GM19193 (cell line): ENCODE measurements around the gene CD46.

Experiments
- POLR2A ChIP-seq: IDR thresholded peaks from 4 replicates; pipeline ENCODE4 v1.6.1; 2011; ENCODE audit not compliant: insufficient read depth, insufficient read length; ENCODE audit errors: extremely low read depth

Gene CD46

DNA sequence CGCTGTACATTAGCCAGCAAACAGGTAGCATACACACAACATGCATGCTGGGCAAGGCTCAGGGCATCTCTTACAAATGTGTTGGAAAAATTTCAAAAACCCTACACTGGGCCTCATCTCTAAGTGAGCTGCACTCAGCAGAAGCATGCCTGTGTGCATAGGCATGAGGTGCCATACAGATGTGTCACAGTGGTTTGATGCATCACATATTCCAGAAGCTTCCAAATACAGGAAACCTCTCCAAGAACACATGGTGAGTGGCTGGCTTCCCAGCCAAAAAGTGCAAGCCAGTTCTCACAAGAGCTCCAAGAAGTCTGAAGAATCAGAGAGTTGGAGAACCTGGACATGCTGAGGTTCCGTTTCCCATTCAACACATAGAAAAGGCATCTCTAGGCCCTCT, 58.3 kb downstream of the CD46 start:
- no peak for TF ChIP-seq POLR2A

DNA sequence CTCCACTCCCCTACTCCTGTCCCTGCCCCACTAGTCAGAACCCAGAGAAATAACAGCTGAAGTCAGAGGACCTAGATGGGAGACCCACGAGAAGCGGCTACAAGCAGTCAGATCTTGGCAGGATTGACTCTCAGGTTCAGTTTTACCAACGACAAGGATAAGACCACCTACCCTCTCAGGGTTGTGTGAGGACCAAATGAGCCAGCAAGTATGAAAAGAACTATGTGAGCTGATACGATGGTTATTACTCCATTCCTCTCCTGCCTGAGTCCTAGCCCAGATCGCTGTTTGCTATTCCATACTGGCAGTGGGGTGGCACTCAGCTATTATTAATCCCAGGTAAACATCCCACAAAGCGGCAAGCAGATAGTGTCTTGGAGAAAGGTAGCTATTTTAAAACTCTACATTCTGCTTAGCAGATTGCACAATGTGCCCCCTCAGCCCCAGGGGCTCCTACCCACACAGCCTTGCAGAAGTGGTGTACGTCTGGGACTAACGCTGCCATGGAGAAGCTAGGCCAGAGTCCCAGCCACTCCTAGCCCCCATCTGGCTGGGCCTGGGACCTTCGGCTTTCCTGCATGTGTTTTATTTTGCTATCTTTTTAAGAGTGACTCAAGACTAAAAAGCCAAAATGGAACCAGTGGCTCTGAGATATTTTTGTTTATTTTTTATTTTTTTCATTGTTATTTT, 58.9 kb downstream of the CD46 start:
- TF ChIP-seq POLR2A = no peak

DNA sequence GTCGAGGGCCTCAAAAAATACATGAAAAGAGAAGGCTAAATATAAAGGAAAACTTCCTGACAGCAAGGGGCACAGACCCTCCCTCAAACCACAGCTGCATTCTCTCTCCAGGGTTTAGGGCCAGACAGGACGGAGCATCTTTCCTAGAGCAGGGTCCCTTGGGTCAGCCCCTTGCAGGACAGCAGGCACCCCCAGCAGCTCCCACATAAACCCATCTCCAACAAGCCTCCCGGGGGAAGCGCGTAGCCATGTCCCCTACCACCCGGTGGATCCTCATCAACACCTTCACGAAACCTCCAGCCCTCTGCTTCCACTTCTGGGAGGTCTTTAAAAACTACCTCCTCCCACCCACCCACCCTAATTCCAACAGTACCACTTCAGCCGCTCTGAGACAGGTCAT, 59.5 kb downstream of the CD46 start:
- TF ChIP-seq POLR2A = no peak

DNA sequence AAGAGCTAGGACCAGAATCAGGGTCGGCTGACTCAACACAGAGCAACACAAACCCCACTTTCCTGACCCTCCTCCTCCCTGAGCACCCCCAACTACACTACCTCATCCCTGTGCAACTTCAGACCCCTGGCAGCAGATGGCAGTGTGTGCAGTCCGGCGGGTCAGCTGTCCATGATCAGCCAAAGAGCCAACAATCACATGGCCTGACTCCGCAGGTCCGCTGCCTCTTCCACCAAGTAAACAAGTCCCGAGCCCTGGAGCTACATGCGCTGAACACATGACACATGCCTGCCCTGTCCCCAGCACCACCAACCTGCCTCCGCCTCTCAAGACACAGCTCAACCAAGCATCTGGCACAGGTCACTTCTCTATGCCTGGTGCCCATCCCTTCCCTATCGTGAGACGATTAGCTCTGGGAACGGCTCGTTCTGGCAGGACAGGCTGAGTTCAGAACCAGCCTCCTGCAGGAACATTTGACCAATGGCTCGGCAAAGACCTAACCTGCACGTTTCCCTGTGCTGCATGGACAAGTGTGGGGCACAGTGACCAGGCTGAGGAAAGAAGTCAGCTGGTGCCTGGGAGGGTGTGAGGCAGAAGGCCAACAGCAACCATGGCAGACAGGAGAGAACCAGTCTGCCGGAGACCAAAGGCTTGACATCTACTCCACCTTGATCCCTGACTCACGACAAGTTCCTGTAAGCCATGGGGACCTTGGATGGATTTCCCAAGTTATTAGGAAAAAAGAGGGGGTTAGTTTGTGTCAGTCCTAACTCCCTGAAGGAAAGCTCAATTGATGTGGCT, 60.3 kb downstream of the CD46 start:
- no peak for TF ChIP-seq POLR2A

DNA sequence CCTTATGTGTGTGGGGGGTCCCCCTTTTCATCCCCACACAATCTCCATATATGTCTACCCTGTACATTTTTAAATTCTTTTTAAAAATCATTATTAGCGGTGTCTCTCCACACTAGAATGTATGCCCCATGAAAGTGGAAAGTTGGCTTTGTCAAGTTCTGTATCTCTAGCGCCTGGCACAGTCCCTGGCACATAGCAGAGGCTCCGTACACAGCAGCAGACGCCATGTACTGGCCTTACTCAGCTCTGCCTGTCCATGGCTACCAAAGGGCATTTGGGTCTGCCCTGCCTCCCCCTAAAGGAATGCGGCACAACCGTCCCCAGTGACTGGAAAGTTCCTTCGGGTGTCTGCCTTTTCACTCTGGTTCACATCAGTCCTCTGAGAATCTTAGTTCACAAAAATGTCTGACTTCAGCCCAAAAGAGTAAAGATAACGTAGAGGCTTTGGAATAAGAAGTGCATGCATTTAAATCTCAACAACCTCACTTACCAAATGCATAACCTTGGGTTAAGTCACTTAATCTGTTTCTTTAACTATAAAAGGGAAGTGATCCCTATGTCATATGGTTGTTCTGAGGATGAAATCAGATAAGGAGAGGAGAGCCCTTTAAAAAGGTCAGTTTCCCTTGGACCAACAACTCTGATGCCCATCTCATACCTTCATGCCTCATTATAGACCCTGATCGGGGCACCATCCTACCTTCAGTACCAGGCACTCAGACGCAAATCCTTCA, 61.1 kb downstream of the CD46 start:
- TF ChIP-seq POLR2A = no peak

DNA sequence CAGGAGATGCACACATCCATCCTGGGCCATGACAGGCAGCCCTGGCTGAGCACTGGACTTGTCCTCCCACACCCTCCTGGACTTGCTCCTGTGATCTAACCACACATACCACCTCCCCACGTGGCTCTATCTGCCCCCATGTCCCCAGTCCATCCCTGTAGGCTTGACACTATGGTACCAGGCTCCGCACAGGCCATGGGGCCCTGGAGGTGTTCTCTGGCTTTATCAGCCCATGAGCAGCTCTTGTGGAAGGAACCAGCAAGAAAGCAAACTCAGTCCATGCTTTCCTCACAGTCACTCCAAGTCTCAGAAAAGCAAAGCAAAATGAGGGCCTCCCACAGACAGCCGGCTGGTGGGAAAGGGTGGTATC, 61.6 kb downstream of the CD46 start:
- TF ChIP-seq POLR2A = no peak

DNA sequence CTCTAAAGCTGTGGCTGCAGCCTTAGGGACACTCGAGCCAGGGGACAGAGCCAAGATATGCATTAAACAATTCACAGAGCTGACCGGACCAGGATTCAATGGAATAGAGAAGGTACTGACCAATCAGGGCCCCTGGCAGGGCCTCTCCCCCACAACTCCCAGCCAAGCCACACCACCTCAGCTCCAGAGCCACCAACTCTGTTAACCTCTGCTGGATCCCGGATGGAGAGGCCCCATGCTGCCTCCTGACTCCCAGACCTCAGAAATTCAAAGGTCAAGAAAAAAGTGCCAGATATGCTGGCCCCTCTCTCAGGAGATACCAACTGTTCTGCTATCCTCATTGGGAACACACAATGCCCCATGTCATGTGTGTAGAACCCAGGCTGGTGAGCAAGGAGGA, 62.1 kb downstream of the CD46 start:
- no peak for TF ChIP-seq POLR2A

DNA sequence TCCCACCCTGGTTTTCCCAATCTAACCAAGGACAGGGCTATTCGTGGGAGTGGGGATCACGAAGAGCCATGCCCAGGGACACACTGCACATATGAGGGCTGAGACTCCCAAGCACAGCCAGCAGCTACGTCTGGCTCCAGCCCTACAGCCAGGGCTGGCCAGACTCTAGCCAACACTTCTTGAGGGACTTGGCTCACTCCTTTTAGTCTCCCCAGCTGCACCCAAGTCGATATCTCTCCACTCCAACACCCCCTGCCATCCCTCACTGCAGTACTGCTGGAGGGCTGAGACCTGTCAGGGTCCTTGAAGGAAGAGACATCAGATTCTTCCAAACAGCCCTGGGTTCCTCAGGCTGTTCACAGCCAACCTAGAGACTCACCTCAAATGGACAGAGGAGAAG, 62.6 kb downstream of the CD46 start:
- TF ChIP-seq POLR2A = no peak

DNA sequence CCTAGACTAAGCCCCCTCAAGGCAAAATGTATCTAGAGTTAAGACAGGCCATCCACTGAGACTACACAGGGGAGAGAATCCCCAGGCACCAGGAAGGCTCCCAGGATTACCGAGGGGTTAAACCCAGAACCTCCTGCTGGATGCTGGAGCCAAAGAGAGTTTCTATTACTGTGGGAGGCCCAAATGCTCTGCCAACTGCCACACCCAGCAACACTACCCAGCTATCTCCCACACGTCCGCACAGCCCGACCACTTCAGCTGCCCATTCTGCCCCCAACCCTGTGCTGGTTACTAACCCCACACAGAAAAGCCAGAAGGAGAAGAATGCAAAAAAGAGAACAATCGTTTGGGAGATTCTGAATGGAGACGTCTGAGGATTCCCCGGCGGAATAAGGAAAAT, 63.6 kb downstream of the CD46 start:
- TF ChIP-seq POLR2A = no peak

DNA sequence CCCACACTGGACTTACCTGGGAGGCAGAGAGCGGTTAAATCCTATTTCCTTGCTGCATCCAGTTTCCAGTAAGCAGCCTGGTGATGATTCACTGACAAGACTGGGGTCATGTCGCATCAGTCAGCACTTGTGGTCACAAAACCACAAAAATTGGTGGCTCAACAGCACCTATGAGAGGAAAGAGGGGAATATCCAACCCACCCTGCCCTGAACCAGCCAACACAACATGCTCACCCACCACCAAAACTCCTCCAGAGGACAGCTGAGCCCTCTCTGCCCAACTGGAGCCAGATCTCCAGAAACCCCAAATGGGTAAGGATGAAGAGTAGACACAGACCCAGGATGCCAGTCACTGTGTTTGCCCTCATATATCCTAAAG, 64.0 kb downstream of the CD46 start:
- no peak for TF ChIP-seq POLR2A

DNA sequence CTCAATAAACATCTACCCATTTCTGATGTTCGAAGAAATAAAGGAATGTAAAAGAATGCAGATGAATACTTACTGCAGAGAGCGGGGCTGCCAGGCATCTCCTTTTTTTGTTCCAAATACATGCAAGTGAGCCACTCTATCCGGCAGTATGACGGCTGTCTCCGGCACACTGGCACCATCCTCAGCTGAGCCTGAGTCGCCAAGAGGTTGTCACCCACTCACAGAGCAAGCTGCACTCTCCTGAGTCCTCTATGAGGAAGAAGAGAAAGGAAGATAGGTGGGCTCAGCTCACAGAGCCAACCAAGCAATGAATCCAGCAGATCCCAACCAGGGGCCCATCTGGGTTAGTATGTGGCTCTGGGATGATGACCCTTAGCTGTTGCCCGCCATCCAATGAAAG, 65.3 kb downstream of the CD46 start:
- no peak for TF ChIP-seq POLR2A

DNA sequence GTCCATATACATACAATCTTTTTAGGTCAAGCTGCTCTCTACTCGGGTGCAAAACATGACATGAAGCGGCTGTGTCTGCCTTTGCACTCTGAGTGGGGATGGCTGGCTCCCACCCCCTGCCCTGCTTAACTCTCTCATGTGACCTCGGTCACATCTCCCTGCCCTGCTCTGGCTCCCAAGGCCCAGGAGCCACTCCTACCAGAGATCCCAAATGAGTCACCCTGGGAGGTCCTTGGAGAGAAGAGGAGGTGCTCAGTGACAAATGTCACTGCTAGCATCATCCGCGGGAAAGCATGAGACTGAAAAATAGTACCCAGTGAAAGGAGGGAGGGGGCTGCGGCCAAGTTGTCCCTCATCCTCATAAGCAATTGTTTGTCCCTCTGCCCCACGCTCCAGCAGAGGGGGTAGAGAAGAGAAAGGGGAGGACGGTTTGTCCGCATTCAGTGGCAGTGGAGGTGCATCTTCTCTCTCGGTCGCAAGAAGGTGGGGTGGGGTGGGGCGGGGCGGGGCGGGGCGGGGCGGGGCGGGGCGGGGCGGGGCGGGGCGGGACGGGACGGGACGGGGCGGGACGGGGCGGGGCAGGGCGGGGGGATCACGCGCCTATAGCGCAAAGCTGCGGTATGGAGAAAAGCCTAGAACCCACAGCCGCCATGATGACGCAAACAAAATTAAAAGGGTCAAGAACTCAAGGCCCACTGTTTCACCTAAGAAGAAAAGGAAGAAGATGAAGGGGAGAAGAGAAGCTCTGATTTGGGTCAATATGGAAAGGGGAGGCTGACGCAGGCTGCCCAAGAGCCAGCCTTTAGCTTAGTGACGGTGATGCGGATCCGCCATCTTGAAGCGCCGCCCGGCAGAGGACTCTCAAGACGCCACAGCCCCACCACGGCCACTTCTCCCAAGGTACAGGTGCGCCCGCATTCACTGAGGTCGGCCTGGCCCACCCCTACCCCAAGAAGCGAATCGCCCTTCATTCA, 66.2 kb downstream of the CD46 start:
- no peak for TF ChIP-seq POLR2A

DNA sequence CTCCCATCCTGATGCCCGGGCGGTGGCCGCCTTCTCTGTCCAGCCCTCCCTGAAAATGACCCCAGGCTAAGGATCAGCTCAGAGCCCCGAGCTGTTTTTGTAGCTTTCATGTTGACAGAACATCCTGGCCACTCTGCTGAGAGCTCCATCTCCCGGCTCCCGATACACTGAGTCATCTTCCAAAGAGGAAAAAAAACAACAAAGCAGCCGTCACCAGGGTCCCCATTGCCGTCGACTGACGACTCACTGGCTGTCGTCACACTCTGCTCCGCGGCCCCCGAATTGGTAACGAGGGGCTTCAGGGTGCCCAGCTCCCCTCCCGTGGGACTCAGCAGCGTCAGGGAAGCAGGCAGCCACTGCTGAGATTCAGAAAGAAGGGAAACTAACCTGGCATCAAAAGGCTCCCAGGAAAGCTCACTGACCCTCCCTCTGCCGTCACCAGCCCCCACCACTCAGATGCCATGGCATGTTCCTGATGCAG, 67.2 kb downstream of the CD46 start:
- TF ChIP-seq POLR2A = no peak
